OCI-LY1 (cell line): Measurements from ENCODE around the gene DAZAP1.

Experiments
- H2AFZ ChIP-seq: fragments of 200-600 bp; sonication (generic), shearing (Covaris generic); 2 replicates; pipeline ENCODE4 v1.6.0; 2014; ENCODE audit warnings: antibody characterized with exemption, mild to moderate bottlenecking, low read length
- H3F3A ChIP-seq: fragments of 200-600 bp; sonication (generic), shearing (Covaris generic); 2 replicates; pipeline ENCODE4 v1.6.0; 2014; ENCODE audit warnings: mild to moderate bottlenecking, antibody characterized with exemption, low read length, moderate library complexity; ENCODE audit not compliant: insufficient read depth
- H3K27ac ChIP-seq: fragments of 200-600 bp; sonication (generic); 2 replicates; pipeline ENCODE4 v1.5.1; 2014; ENCODE audit warnings: low read length, mixed run types, mild to moderate bottlenecking, low read depth; ENCODE audit not compliant: poor library complexity, severe bottlenecking
- H3K27me3 ChIP-seq: fragments of 200-600 bp; sonication (generic); 2 replicates; pipeline ENCODE4 v1.6.0; 2014; ENCODE audit warnings: antibody characterized with exemption, mild to moderate bottlenecking, low read length, moderate library complexity; ENCODE audit not compliant: insufficient read depth
- H3K36me3 ChIP-seq: fragments of 200-600 bp; sonication (generic); 2 replicates; pipeline ENCODE4 v1.6.1; 2014; ENCODE audit warnings: mild to moderate bottlenecking, antibody characterized with exemption, low read length, moderate library complexity, mixed read lengths; ENCODE audit not compliant: insufficient read depth
- H3K4me1 ChIP-seq: fragments of 200-600 bp; sonication (generic); 2 replicates; pipeline ENCODE4 v1.5.1; 2014; ENCODE audit warnings: mild to moderate bottlenecking, low read length, moderate library complexity; ENCODE audit not compliant: insufficient read depth, severe bottlenecking
- H3K4me2 ChIP-seq: fragments of 200-600 bp; sonication (generic), shearing (Covaris generic); 2 replicates; pipeline ENCODE4 v1.6.1; 2014; ENCODE audit warnings: low read length
- H3K4me3 ChIP-seq: fragments of 200-600 bp; sonication (generic); 2 replicates; pipeline ENCODE4 v1.5.1; 2014; ENCODE audit warnings: low read length, low read depth, mild to moderate bottlenecking, mixed read lengths; ENCODE audit not compliant: poor library complexity, severe bottlenecking
- H3K79me2 ChIP-seq: fragments of 200-600 bp; shearing (Covaris generic); 2 replicates; pipeline ENCODE4 v1.6.1; 2016; ENCODE audit warnings: mixed run types, low read length, mixed read lengths; ENCODE audit not compliant: insufficient read depth
- H3K9ac ChIP-seq: fragments of 200-600 bp; sonication (generic), shearing (Covaris generic); 2 replicates; pipeline ENCODE4 v1.6.1; 2014; ENCODE audit warnings: mild to moderate bottlenecking, low read length, mixed read lengths
- H3K9me2 ChIP-seq: fragments of 200-600 bp; sonication (generic), shearing (Covaris generic); 2 replicates; pipeline ENCODE4 v1.6.1; 2014; ENCODE audit warnings: low read depth, mild to moderate bottlenecking, low read length, mixed read lengths
- H3K9me3 ChIP-seq: fragments of 200-600 bp; shearing (Covaris generic); 2 replicates; pipeline ENCODE4 v1.6.1; 2014; ENCODE audit warnings: low read length, mixed read lengths
- H4K20me1 ChIP-seq: fragments of 200-600 bp; sonication (generic), shearing (Covaris generic); 2 replicates; pipeline ENCODE4 v1.6.0; 2016; ENCODE audit warnings: mild to moderate bottlenecking, low read length; ENCODE audit not compliant: insufficient read depth
- EZH2 ChIP-seq: fragments of 200-600 bp; sonication (generic), shearing (Covaris generic); IDR thresholded peaks from 2 replicates; pipeline ENCODE4 v1.8.0; 2017; ENCODE audit warnings: borderline replicate concordance, mixed run types, mild to moderate bottlenecking, antibody characterized with exemption, low read length, moderate library complexity, mixed read lengths
- TF ChIP-seq, protein P1 (sequence below): fragments of 200-600 bp; sonication (generic), shearing (Covaris generic); IDR thresholded peaks from 2 replicates; pipeline ENCODE4 v1.5.1; 2017; ENCODE audit warnings: mild to moderate bottlenecking, antibody characterized with exemption, low read length, moderate library complexity, mixed read lengths

DAZAP1 gene

DNA sequence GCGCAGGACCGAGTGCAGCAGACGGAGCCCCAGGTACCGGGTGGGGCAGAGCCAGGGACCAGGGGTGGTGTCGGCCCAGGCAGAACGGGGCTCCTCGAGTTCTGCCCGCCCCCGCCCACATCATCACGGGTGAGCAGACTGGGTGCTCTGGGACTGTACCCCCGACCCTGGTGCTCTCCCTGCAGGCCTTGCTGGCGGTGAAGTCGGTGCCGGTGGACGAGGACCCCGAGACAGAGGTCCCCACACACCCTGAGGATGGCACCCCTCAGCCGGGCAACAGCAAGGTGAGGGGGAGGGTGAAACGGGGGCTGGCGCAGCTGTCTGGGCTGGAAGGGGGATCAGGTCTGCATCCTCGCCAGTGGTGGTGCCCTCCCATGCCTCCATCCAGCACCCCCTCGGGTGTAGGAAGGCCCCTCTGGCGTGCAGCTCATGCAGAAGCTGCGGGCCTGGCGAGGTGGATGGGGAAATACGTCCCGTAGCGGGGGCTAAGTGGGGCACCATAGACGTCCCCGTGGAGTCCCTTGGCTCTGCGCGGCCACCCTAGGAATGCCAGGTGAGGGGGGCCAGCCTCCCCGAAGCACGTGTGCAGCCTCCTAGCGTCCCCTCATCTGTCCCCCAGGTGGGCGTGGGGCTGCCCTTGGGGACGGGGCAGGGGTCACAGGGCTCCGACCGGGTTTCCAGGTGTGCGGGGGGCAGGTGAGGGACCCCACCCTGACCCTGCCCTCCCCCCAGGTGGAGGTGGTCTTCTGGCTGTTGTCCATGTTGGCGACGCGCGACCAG, 48.9 kb downstream of the DAZAP1 start:
- Histone ChIP-seq H3K9me2 (no peaks in the 10 kb centered on the region), H3K4me2 (no peak overlapping the region)

GRCh38 chr19:1457031-1457739, 49.8 kb downstream of the DAZAP1 start:
- Histone ChIP-seq H3K4me3 (no peak overlapping the region), H3K9me2 (no peaks in the 10 kb centered on the region), H2AFZ (no peak overlapping the region), H4K20me1 (no peaks in the 10 kb centered on the region), H3K27ac (no peak overlapping the region), H3K4me2 (no peak overlapping the region), H3K79me2 (no peaks in the 10 kb centered on the region), H3K36me3 (no peaks in the 10 kb centered on the region), H3K4me1 (peaks cover 3% of the 10 kb centered on the region), H3K27me3 (no peaks in the 10 kb centered on the region; the same call in 1 of the 2 replicates), H3K9me3 (no peaks in the 10 kb centered on the region), H3F3A (no peaks in the 10 kb centered on the region), H3K9ac (no peak overlapping the region)
- TF ChIP-seq, protein P1, sequence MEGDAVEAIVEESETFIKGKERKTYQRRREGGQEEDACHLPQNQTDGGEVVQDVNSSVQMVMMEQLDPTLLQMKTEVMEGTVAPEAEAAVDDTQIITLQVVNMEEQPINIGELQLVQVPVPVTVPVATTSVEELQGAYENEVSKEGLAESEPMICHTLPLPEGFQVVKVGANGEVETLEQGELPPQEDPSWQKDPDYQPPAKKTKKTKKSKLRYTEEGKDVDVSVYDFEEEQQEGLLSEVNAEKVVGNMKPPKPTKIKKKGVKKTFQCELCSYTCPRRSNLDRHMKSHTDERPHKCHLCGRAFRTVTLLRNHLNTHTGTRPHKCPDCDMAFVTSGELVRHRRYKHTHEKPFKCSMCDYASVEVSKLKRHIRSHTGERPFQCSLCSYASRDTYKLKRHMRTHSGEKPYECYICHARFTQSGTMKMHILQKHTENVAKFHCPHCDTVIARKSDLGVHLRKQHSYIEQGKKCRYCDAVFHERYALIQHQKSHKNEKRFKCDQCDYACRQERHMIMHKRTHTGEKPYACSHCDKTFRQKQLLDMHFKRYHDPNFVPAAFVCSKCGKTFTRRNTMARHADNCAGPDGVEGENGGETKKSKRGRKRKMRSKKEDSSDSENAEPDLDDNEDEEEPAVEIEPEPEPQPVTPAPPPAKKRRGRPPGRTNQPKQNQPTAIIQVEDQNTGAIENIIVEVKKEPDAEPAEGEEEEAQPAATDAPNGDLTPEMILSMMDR, result no peak
- no peak for TF ChIP-seq EZH2

More for the DNA sequence above, 48.9 kb downstream of the DAZAP1 start:
- no peak overlapping the region for H3K9ac ChIP-seq
- no peak for TF ChIP-seq EZH2
- TF ChIP-seq, protein P1, result no peak
- H3K36me3 ChIP-seq, result no peaks in the 10 kb centered on the region
- no peak overlapping the region for H2AFZ ChIP-seq
- H3K27me3 ChIP-seq, result no peaks in the 10 kb centered on the region; the same call in 1 of the 2 replicates
- H4K20me1 ChIP-seq, result no peaks in the 10 kb centered on the region
- H3K4me1 ChIP-seq, result peaks cover 3% of the 10 kb centered on the region
- H3K9me3 ChIP-seq, result no peaks in the 10 kb centered on the region
- no peaks in the 10 kb centered on the region for H3F3A ChIP-seq
- H3K27ac ChIP-seq, result no peak overlapping the region
- H3K4me3 ChIP-seq, result no peak overlapping the region
- H3K79me2 ChIP-seq, result no peaks in the 10 kb centered on the region

GRCh38 chr19:1457892-1458291, 50.5 kb downstream of the DAZAP1 start:
- H3F3A ChIP-seq, result no peaks in the 10 kb centered on the region
- no peaks in the 10 kb centered on the region for H3K9me2 ChIP-seq
- no peak overlapping the region for H3K9ac ChIP-seq
- H3K4me2 ChIP-seq, result no peak overlapping the region
- no peak overlapping the region for H3K4me3 ChIP-seq
- no peaks in the 10 kb centered on the region for H3K79me2 ChIP-seq
- H2AFZ ChIP-seq, result no peak overlapping the region
- H3K27me3 ChIP-seq, result no peaks in the 10 kb centered on the region; the same call in 1 of the 2 replicates
- H3K27ac ChIP-seq, result no peak overlapping the region
- no peak for TF ChIP-seq EZH2
- TF ChIP-seq, protein P1, result no peak
- no peaks in the 10 kb centered on the region for H3K9me3 ChIP-seq
- H3K36me3 ChIP-seq, result no peaks in the 10 kb centered on the region
- peaks cover 3% of the 10 kb centered on the region for H3K4me1 ChIP-seq
- no peaks in the 10 kb centered on the region for H4K20me1 ChIP-seq
